Mesenteric fat pad (tissue), 1 donor: ENCODE results near the gene C2orf76. TPM values are rescaled to one million over a fixed set of nuclear protein-coding genes. Genes with fewer than 3 reads are reported as not detected.

Experiments
- DNase-seq: peaks from one replicate; pipeline ENCODE4 v3.0.0-alpha.2; 2020; ENCODE audit warnings: low spot score
- total RNA-seq: library from RNA; stranded (reverse); fragmentation: NEBNext Ultra II Directional; extraction: Animal tissue kit (Norgen Biotek cat#: 25700); gene quantifications from one replicate; pipeline ENCODE4 v1.2.1, GENCODE V29; 2021
- donor health status: DM: yes; HTN: yes; CAD: no.

C2orf76 gene
- total RNA-seq, 1 donor from 2014 or later: 12.5 TPM

DNA sequence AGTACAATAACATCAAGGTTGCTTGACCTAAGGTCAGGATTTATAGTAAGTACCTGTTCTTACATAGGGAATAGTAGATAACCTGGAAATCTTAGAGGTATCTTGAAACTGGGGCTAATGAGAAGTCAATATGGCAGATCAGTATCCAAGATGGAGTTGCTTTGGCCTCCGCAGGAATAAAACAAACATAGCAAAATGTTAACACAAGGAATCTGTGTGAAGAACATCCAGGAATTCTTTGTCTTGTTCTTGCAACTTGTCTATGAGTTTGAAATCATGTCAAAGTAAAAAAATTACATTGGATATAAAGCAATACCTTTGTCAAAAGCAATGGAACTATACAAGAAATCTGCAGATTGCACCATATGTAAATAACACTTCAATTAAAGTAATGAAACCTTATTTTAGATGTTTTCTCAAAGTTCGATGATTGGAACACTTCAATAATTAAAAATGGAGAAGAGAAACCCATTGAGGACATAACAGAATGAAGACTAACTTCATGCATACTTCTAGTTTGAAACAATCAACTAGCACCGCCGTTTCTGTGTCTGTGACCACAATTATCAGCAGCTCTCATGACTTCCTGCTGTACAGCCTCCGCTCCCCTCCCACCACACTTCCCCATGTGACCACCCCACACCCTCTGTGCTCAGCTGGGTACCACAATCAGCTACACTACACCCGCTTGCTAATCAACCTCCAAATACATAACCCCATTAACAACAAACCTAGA, 27.6 kb downstream of the C2orf76 start:
- no peak for DNase-seq

DNA sequence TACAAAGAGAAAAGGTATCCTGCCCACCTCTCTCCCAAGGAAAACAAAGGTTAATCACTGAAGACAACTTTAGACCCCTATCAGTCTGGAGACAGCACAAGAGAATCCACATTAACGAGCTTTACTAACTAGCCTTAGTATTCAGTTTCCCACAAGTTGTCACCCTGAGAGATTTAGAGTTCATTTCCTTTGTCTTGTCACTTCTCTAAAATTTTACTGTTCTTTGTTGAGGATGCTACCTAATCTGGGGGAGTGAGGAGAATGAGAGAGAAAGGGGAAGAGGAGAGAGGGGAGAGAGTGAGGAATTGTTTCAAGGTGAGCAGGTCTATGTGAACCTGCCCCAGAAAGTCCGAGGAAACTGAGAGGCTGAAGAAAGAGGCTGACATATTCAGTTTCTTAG, 28.4 kb downstream of the C2orf76 start:
- DNase-seq: no peak

DNA sequence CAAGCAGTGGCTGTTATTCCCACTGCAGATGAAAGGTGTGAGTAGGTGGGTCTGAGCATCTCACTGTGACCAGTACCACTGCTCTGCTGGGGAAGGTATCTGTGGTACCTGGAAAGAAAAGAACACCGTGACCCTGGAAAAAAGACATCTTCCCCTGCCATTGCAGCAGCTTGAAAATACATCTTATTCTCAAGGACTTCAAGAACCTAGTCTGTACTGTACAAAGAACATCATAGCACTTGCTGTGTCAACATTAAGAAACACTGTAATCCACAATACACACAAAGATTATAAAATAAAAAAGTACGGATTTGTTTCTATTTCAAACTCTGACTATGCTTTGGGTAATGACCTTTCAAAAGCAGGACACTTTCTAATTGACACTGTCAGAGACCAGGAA, 28.9 kb downstream of the C2orf76 start:
- DNase-seq: no peak

DNA sequence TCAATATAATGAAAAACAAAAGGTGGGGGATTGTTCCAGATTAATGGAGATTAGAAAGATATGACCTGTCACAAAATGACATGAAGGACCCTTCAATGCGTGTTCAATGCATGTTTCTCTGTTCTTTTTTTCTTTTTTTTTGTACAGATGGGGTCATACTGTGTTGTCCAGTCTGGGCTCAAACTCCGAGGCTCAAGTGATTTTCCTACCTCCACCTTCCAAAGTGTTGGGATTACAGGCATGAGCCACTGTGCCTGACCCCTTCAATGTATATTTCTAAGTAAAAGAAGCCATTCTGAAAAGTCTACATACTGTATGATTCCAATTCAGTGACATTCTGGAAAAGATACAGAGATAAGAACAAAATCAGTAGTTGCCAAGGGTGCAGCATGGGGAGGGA, 32.8 kb downstream of the C2orf76 start:
- DNase-seq: no peak

DNA sequence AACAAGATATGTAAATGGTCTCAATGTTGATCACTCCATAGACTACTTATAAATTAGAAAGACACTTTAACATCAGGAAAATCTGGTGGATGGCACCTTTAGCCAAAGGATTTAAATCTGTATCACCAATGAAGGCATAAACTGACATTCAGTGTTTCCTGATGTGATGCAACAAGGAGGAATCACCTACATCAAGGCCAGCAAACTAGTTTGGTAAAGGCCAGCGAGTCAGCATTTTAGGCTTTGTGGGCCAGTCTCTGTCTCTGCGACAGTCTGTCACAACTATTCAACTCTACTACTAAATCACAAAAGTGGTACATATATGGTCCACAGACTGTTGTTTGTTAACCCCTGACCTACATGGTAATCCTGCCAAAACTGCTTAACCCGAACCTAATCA, 33.3 kb downstream of the C2orf76 start:
- DNase-seq: no peak

DNA sequence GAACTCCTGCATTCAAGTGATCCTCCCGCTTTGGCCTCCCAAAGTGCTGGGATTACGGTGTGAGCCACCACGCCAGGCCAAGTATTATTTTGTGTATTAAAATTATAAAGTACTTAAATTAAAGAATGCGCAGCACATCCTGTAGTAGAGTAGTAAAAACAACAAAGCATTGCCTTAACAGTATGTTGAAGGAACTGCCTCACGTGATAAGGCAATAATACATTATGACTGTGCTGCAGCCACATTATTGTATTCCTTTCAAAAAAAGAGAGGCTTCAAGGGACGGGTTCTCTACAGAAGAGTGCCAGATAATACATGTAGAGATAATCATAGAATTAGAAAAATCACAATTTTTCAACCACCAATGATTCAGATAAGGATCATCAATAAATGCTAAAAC, 33.7 kb downstream of the C2orf76 start:
- no peak for DNase-seq

DNA sequence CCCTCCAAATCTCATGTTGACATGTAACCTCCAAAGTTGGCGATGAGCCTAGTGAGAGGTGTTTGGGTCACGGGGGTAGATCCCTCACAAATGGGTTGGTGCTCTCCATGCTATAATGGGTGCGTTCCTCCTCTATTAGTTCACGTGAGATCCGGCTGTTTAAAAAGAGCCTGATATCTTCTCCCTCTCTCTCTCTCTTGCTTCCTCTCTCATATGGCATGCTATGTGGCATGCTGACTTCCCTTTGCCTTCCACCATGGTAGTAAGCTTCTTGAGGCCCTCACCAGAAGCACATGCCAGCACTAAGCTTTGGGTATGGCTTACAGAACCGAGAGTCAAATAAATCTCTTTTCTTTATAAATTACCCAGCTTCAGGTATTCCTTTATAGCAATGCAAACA, 39.2 kb downstream of the C2orf76 start:
- DNase-seq: no peak

DNA sequence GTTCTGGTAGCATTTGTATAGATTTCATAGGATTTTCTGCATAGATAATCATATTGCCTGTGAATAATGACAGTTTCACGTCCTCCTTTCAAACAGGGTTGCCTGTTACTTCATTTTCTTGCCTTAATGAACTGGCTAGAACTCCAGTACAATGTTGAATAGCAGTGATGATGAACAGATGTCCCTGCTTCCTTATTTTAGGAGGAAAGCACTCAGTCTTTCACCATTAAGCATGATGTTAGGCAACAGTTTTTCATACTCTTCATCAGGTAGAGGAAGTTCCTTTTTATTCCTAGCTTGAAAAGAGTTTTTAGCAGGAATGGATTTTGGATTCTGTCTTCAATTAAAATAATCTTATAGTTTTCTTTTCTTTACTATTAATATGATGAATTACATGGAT, 39.7 kb downstream of the C2orf76 start:
- no peak for DNase-seq

DNA sequence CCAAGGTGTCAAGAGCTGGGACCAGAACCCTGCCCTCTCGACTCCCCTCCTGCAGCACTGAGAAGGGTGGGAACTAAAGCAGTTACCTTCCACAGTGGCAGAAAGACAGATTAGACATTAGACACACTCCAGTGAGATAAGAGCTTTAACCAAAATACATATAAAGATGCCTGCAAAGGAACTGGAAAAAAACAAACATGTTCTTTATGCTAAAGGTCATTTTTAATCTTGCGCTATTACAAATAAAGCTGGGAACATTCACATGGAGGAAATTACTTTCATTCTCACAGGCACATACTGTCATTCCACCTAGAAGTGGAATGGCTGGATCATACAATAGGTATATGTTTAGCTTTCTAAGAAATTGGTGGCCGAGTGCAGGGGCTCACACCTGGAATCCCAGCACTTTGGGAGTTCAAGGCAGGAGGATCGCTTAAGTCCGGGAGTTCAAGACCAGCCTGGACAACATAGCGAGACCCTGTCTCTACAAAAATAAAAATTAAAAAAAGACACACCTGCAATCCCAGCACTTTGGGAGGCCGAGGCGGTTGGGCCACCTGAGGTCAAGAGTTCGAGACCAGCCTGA, 41.9 kb downstream of the C2orf76 start:
- no peak for DNase-seq

DNA sequence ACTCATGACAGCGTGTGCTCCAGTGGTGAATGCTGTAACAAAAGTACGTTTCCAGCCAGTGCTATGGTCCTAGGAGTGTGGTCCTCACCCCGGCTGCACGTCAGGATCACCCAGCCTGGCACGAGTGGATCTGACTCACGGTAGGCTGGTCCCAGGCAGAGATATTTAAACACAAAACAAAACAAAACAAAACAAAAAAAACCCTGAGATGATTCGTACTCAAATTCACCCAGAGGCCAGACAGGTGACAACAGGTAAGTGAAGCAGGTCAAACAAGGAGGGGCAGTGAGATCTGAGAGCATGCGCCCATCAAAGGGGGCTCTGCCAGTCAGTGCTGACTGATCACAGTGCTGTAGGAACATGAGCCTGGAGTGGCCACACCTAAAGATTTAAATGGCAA, 43.2 kb downstream of the C2orf76 start:
- no peak for DNase-seq

DNA sequence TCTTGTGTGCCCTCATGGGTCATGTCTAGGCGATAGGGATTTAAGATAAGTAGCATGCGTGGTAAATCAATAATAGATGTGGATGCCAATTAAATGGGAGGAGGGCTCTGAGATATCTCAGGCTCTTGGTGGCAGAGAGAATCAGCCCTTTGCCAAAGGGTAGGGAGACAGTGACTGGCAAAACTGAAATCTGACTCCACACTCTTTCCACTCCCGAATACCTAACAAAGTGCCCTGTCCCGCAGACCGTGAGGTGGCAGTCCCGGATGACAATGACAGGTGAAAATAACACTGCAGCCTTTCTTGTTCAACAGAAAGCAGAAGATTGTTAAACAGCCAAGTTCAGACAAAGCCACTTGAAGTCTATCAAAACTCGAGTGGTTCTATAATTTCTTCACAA, 47.0 kb downstream of the C2orf76 start:
- no peak for DNase-seq

DNA sequence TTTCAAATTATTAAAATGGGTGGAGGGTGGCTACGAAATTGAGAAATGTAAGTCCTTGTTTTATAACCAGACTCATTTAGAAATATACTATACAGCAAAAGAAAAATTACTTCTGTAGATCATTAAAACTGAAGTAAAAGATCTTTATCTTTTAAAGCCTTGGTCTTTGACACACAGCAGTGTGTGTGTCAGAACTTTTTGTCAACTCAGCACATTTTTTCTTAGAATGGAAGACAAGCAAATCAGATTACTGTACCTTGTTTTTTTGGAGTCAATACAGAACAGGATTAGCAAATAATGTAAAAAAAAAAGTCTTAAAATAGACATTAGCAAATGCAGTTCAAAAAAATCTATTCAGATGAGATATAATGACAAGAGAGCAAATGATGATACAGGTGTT, 49.1 kb downstream of the C2orf76 start:
- DNase-seq: no peak

DNA sequence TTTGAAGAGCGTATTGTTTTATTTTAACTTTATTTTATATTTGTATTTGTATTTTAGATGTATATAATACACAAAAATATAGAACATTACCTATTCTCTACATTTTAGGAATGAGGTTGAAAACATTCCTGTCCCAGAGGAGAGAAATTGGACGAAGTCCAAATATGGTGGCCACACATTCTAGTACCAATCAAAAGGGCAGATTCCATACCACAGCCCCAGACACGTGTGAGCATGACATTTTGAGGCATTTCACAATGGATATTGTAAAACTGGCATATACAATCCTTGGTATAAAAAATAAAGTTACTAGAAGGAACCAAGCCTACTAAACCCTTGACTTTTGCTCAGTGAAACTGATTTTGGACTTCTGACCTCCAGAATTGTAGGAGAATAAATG, 50.6 kb downstream of the C2orf76 start:
- no peak for DNase-seq

DNA sequence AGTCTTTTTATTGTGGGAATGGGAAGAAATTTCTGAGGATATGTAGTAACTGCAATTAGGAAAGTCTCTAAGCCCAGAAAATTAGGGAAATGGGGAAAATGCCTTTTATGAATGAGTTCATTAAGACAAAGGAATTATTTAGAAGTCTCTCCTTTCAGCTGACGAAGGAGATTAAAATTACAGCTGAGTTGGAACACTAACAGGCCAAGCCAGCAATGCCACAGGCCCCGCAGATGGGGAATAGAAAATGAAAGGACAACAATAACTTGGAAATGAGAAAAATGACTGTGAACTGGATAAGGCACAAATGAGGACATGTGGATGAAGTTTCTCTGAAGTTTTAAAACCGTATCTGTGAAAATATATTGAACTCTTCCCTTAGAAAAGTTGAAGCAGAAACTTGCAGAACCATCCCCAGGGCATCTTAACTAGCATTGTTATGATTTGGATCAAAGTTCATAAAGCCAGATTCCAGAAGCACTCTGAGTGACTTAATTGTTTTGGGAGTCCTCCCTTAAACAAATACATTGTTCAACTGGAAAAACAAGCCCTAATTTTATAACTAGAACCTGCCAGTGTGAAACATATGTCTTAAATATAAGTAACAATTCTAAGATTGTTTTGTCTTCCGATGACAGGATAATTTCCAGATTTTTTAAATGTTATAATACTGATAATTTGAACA, 51.3 kb downstream of the C2orf76 start:
- no peak for DNase-seq

DNA sequence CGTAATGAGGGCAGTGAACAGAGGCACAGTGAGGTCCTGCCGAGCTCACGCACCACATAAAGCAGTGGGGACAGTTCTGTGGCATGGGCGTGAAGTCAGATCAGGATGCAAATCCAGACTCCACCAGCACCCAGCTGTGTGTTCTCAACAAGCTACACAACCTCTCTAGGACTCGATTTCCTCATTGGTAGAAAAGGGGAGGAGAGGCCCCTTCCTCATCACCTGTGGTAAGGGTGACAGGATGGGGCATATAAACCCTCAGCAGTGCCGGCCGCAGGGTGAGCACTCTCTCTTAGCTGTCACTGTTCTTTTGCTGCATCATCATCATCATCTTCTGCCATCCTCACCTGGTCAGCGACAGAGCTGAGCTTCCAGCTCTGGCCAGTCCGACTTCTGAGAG, 54.8 kb downstream of the C2orf76 start:
- DNase-seq: no peak

DNA sequence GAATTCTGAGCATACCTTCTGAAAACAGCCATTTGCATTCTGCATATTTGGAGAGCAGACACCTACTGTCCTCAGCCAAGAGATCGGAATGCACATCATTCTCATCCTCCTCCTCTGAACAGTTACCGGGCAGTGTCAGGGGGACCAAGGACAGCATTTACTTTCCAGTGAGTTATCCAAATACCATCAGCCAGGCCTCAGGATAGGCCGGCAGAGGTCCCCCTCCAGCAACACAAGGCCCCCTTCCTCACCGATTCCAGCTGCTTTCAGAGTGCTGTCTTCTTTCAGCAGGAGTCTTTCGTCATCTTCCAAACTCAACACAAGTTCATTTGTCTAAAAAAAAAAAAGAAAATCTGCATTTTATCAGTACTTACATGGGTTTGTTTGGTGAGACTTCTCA, 55.3 kb downstream of the C2orf76 start:
- DNase-seq: no peak

DNA sequence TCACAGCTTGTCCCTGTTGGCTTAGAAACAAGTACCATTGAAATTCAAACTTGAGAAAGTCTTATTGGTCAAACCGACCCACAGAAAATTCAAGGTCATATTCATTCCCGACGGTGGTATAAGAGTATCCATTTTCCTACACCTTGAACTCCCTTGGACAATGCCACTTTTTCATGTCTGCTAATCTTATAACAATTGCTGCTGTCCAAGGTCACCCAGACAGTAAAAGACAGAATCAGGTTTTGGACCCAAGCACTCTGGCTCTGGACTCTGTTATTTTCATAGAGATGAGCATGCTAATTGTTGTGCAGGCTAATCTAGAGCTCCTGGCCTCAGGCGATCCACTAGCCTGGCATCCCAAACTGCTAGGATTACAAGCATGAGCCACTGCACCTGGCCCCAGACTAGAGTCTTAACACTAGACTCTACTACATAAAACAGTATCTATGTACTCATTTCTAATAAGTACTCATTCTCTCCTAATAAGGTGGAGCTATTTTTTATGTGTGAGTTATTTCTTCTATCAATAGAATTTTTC, 57.8 kb downstream of the C2orf76 start:
- no peak for DNase-seq

DNA sequence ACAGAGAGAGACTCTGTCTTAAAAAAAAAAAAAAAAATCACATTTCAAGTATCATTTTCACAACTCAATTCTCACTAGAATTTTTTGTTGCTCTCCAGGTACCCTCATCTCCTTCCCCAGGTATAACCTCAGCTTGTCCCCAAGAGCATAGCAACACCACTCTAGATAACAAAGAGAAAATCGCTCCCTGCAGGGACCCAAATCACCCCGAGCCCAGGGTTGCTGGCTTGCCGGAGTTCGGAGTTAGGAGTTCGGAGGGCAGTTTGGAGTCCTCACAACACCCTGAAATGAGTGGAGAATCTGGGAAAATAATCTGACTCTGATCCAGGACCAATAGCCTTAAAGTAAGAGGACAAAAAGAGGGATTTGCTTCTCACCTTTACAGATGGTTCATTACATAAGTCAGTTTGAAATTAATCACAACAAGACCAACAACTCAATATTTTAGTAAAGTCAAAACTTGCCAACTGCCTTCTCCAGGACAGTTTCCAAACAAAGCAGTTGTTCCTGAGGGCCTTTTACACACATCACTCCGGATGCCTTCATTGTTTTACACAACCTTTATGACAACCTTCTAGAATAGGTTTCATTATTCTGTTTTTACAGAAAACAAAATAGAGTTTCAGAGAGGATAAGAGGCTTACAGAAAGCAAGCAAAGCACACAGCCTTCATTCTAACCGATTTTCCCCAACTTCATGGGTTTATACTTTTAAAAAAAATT, 59.1 kb downstream of the C2orf76 start:
- DNase-seq: no peak

DNA sequence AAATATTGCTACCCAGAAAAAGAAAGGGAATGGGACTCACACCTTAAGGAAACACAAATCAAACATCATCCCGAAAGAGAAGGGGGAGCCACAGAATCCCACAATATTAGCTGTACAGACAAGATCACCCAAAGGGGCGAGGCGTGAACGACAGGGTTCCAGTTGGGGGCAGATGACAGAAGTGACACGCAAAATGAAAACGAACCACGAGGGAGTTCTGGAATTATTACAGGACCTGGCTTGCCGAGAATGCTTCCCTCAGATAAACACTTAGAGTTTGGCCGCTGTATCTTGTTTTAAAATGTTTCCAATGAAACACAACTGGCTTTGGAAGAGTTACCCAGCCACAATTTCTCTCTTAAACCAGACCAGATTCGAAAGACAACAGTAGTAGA, 60.4 kb downstream of the C2orf76 start:
- no peak for DNase-seq

DNA sequence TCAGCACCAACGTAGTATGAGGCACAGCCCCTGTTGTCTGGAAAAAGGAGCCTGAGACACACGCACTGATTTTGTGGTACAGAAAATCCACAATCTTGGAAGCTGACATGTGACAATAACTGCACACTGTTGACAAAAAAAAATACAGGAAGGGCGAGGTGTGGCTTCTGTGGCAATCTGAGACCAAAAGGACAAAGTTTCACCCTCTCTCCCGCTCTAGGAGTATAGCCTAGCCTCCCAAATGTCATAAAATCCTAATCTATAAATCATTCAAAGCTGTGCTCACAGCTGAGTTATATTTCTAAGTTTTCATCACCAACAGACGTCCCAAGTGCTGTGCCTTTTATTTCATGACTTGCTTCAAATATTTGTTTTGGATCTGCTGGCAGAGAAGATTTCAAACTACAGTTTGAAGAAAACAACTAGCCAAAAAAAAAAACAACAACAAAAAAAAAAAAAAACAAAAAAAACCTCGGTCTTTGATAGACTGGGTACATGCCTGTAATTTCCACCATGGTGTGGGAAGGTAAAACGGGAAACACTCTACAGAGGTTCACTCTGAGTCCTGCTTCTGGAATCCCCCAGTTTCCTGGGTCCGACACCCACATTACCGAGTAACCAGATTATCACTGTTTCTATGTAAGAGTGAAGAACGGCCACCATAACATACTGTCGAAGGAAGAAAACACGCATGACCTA, 61.0 kb downstream of the C2orf76 start:
- no peak for DNase-seq

DNA sequence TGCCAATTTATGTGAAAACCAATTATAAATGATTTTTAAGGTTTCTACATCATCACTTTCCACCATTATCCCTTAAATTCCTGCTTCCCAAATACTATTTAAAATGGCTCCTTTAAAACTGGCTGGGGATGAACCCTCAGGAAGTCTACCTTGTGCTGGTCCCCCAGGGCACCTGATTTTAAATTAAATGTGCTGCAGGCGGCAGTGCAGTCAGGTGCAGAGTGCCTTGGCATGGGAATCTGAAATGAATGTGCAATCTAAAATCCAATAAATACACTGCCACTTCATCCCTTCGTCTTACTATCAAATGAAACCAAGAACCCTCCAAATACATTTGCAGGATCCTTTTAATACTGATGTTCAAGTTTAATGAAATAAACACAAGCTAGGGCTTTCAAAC, 61.8 kb downstream of the C2orf76 start:
- no peak for DNase-seq
